HEK293 (cell line): ENCODE data around the gene RPL36A.

Experiments
- BCL11A ChIP-seq: fragments of 450-650 bp; formaldehyde crosslinking; IDR thresholded peaks from 2 replicates; pipeline ENCODE4 v1.5.1; 2016; ENCODE audit warnings: low read depth, missing biosample characterization, missing genetic modification characterization
- GFI1B ChIP-seq: fragments of 450-650 bp; formaldehyde crosslinking; IDR thresholded peaks from 2 replicates; pipeline ENCODE4 v1.5.1; 2016; ENCODE audit warnings: missing biosample characterization, missing genetic modification characterization
- GLI4 ChIP-seq: fragments of 450-650 bp; formaldehyde crosslinking; IDR thresholded peaks from 2 replicates; pipeline ENCODE4 v1.5.1; 2016; ENCODE audit warnings: missing biosample characterization, missing genetic modification characterization
- HOXC10 ChIP-seq: sonication (generic); formaldehyde crosslinking; IDR thresholded peaks from 2 replicates; pipeline ENCODE4 v1.8.1; 2023; ENCODE audit warnings: mild to moderate bottlenecking, missing genetic modification reagents
- OVOL3 ChIP-seq: fragments of 450-650 bp; formaldehyde crosslinking; IDR thresholded peaks from 2 replicates; pipeline ENCODE4 v1.5.1; 2016; ENCODE audit warnings: missing biosample characterization, missing genetic modification characterization
- PRDM10 ChIP-seq: fragments of 450-650 bp; formaldehyde crosslinking; IDR thresholded peaks from 2 replicates; pipeline ENCODE4 v1.5.1; 2016; ENCODE audit warnings: missing biosample characterization, missing genetic modification characterization
- RBAK ChIP-seq: fragments of 450-650 bp; formaldehyde crosslinking; IDR thresholded peaks from 2 replicates; pipeline ENCODE4 v1.5.1; 2016; ENCODE audit warnings: missing biosample characterization, missing genetic modification characterization
- REST ChIP-seq: fragments of 450-650 bp; formaldehyde crosslinking; IDR thresholded peaks from 2 replicates; pipeline ENCODE4 v1.5.1; 2016; ENCODE audit warnings: missing biosample characterization, missing genetic modification characterization
- WT1 ChIP-seq: fragments of 450-650 bp; formaldehyde crosslinking; IDR thresholded peaks from 2 replicates; pipeline ENCODE4 v1.5.1; 2016; ENCODE audit warnings: missing biosample characterization, missing genetic modification characterization
- ZBTB11 ChIP-seq: fragments of 450-650 bp; formaldehyde crosslinking; conservative IDR thresholded peaks from 2 replicates; pipeline ENCODE4 v1.5.1; 2016; ENCODE audit warnings: low read depth, missing biosample characterization, missing genetic modification characterization
- ZBTB17 ChIP-seq: fragments of 450-650 bp; formaldehyde crosslinking; IDR thresholded peaks from 2 replicates; pipeline ENCODE4 v1.5.1; 2016; ENCODE audit warnings: missing biosample characterization, missing genetic modification characterization
- ZFHX2 ChIP-seq: fragments of 450-650 bp; formaldehyde crosslinking; conservative IDR thresholded peaks from 2 replicates; pipeline ENCODE4 v1.5.1; 2016; ENCODE audit warnings: missing biosample characterization, missing genetic modification characterization
- ZFP37 ChIP-seq: fragments of 450-650 bp; formaldehyde crosslinking; IDR thresholded peaks from 2 replicates; pipeline ENCODE4 v1.5.1; 2016; ENCODE audit warnings: missing biosample characterization, missing genetic modification characterization
- ZNF16 ChIP-seq: fragments of 450-650 bp; formaldehyde crosslinking; IDR thresholded peaks from 2 replicates; pipeline ENCODE4 v1.5.1; 2016; ENCODE audit warnings: low read depth, missing biosample characterization, missing genetic modification characterization
- ZNF174 ChIP-seq: fragments of 450-650 bp; formaldehyde crosslinking; IDR thresholded peaks from 2 replicates; pipeline ENCODE4 v1.5.0; 2017; ENCODE audit warnings: missing biosample characterization, mild to moderate bottlenecking, missing genetic modification characterization
- ZNF18 ChIP-seq: fragments of 450-650 bp; formaldehyde crosslinking; IDR thresholded peaks from 2 replicates; pipeline ENCODE4 v1.5.1; 2016; ENCODE audit warnings: missing biosample characterization, missing genetic modification characterization
- ZNF214 ChIP-seq: fragments of 450-650 bp; formaldehyde crosslinking; IDR thresholded peaks from 2 replicates; pipeline ENCODE4 v1.5.1; 2017; ENCODE audit warnings: missing biosample characterization, mild to moderate bottlenecking, missing genetic modification characterization, borderline replicate concordance
- ZNF239 ChIP-seq: fragments of 450-650 bp; formaldehyde crosslinking; IDR thresholded peaks from 2 replicates; pipeline ENCODE4 v1.5.1; 2016; ENCODE audit warnings: missing biosample characterization, missing genetic modification characterization
- ZNF274 ChIP-seq, 2 experiments: fragments of 200-500 bp in 1 of 2; fragments of 450-650 bp in 1 of 2; sonication (Bioruptor generic) in 1 of 2; formaldehyde crosslinking in 1 of 2; IDR thresholded peaks; 2 replicates each; pipeline versions ENCODE4 v1.5.1 to v1.6.1; 2014 to 2016; ENCODE audit warnings: borderline replicate concordance in 1 of 2, inconsistent platforms in 1 of 2, low read length in 1 of 2, missing biosample characterization in 1 of 2, missing genetic modification characterization in 1 of 2
- ZNF335 ChIP-seq: fragments of 450-650 bp; formaldehyde crosslinking; conservative IDR thresholded peaks from 2 replicates; pipeline ENCODE4 v1.5.1; 2016; ENCODE audit warnings: missing biosample characterization, missing genetic modification characterization
- ZNF366 ChIP-seq: fragments of 450-650 bp; formaldehyde crosslinking; conservative IDR thresholded peaks from 2 replicates; pipeline ENCODE4 v1.5.1; 2016; ENCODE audit warnings: missing biosample characterization, missing genetic modification characterization
- ZNF391 ChIP-seq: fragments of 450-650 bp; formaldehyde crosslinking; IDR thresholded peaks from 2 replicates; pipeline ENCODE4 v1.5.1; 2016; ENCODE audit warnings: low read depth, missing biosample characterization, missing genetic modification characterization, borderline replicate concordance
- ZNF501 ChIP-seq: fragments of 450-650 bp; formaldehyde crosslinking; IDR thresholded peaks from 2 replicates; pipeline ENCODE4 v1.5.1; 2016; ENCODE audit warnings: missing biosample characterization, missing genetic modification characterization
- ZNF521 ChIP-seq: fragments of 450-650 bp; formaldehyde crosslinking; IDR thresholded peaks from 2 replicates; pipeline ENCODE4 v1.5.1; 2017; ENCODE audit warnings: missing biosample characterization, mild to moderate bottlenecking, missing genetic modification characterization
- ZNF580 ChIP-seq: fragments of 450-650 bp; formaldehyde crosslinking; IDR thresholded peaks from 2 replicates; pipeline ENCODE4 v1.5.1; 2016; ENCODE audit warnings: missing biosample characterization, missing genetic modification characterization
- ZNF701 ChIP-seq: fragments of 450-650 bp; formaldehyde crosslinking; IDR thresholded peaks from 2 replicates; pipeline ENCODE4 v1.5.1; 2016; ENCODE audit warnings: missing biosample characterization, missing genetic modification characterization
- ZNF768 ChIP-seq: fragments of 450-650 bp; formaldehyde crosslinking; IDR thresholded peaks from 2 replicates; pipeline ENCODE4 v1.5.1; 2018; ENCODE audit warnings: missing biosample characterization, mild to moderate bottlenecking, missing genetic modification characterization

Gene RPL36A

GRCh38 chrX:101407748-101408531 lies 17.1 kb downstream of the RPL36A start, which contains the start of the genes GLA and HNRNPH2 (continued):
- TF ChIP-seq PRDM10 (tag by site-specific recombination) (peak; percentile 43), ZNF239 (0 out of 2 replicates have a peak, but pooled peaks have one; percentile 17), HOXC10 (CRISPR knock-in tag) (0 out of 2 replicates have a peak, but pooled peaks have one; percentile 61), OVOL3 (peak; percentile 96), ZNF580 (tag by site-specific recombination) (peak; percentile 97), ZFP37 (tag by site-specific recombination) (peak; percentile 91), ZNF16 (tag by site-specific recombination) (no peak), ZNF521 (tag by site-specific recombination) (no peak), BCL11A (tag by site-specific recombination) (no peak; the same call in 1 of the 2 replicates), ZNF501 (peak; percentile 92), ZNF391 (peak; percentile 96), ZNF18 (peak; percentile 83), ZNF335 (tag by site-specific recombination) (no peak), REST (tag by site-specific recombination) (peak; percentile 42; the same call in 1 of the 2 replicates), ZNF768 (tag by site-specific recombination) (no peak), ZBTB17 (tag by site-specific recombination) (peak; percentile 87), RBAK (tag by site-specific recombination) (no peak), ZNF174 (tag by site-specific recombination) (no peak), ZNF274 (IDR thresholded peaks at IDR 0.05; ENCODE audit: low read length) (no peak), ZNF274 (tag by site-specific recombination; IDR thresholded peaks at IDR 0.05; ENCODE audit: borderline replicate concordance) (no peak), GFI1B (peak; percentile 63; the same call in 1 of the 2 replicates), ZFHX2 (peak; percentile 87), ZNF214 (tag by site-specific recombination) (no peak), ZNF701 (tag by site-specific recombination) (no peak), GLI4 (tag by site-specific recombination) (peak; percentile 84; the same call in 1 of the 2 replicates), ZBTB11 (tag by site-specific recombination) (peak; percentile 68), WT1 (tag by site-specific recombination) (peak; percentile 61), ZNF366 (tag by site-specific recombination) (peak; percentile 70)
